Mucosa of stomach (tissue), 1 donor: Measurements from ENCODE around the gene ZDHHC11.
"Not testable (repeated sequence)": the region's sequence is repeated elsewhere in the genome, so short reads cannot be mapped to it uniquely, and the experiment has no call there.

Experiments
- H3K27me3 ChIP-seq: one replicate; pipeline ENCODE4 v1.7.0; 2013; ENCODE audit warnings: mild to moderate bottlenecking, low read length; ENCODE audit not compliant: control insufficient read depth, insufficient read depth
- H3K36me3 ChIP-seq: one replicate; pipeline ENCODE4 v1.7.0; 2013; ENCODE audit warnings: low read length; ENCODE audit not compliant: control insufficient read depth, insufficient read depth
- H3K4me1 ChIP-seq: one replicate; pipeline ENCODE4 v1.7.0; 2013; ENCODE audit warnings: mild to moderate bottlenecking, low read length; ENCODE audit not compliant: control insufficient read depth, insufficient read depth
- H3K4me3 ChIP-seq: one replicate; pipeline ENCODE4 v1.7.0; 2013; ENCODE audit warnings: low read length
- H3K9ac ChIP-seq: one replicate; pipeline ENCODE4 v1.7.0; 2013; ENCODE audit warnings: mild to moderate bottlenecking, low read length, moderate library complexity
- H3K9me3 ChIP-seq: one replicate; pipeline ENCODE4 v1.7.0; 2013; ENCODE audit warnings: mild to moderate bottlenecking, low read length, moderate library complexity; ENCODE audit not compliant: control insufficient read depth
- donor health status: Pancreatic carcinoma.

ZDHHC11 gene

GRCh38 chr5:780571-780970 is 70.2 kb downstream of the ZDHHC11 start:
- H3K36me3 ChIP-seq, H3K4me3 ChIP-seq, H3K27me3 ChIP-seq, H3K9ac ChIP-seq, H3K9me3 ChIP-seq, H3K4me1 ChIP-seq: not testable (repeated sequence)

DNA sequence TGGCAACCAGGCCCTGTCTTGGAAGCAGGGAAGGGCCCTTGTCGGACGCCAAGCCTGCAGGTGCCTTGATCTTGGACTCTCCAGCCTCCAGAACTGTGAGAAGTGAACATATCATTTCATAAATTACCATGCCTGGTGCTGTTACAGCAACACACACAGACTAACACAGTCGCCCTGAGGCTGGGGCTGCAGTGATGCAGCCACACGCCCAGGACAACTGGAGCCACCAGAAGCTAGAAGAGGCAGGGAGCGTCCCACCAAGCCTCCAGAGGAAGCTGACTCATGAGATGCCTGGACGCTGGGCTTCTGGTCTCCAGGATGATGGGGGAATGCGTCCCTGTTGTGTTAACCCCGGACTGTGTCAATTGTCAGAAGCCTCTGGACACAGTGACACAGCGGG is 71.8 kb downstream of the ZDHHC11 start:
- not testable (repeated sequence) for H3K4me1 ChIP-seq, H3K27me3 ChIP-seq, H3K9me3 ChIP-seq, H3K36me3 ChIP-seq, H3K4me3 ChIP-seq, H3K9ac ChIP-seq

DNA sequence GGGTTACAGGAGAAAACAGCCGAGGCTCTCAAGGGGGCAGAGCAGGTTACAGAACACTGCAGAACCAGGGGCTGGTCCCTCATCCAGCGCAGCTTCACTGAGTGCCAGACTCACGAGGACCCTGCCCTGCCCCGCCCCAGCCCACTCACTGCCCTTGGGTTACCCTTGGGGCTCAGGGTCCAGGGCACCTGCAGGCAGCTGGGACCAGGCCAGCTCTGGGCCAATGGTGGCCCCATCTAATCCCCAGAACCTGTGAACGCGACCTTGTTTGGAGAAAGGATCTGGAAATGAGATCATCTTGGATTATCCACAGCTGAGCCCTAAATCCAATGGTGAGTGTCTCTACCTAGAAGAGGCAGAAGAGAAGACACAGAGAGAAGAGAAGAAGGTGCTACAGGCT is 72.4 kb downstream of the ZDHHC11 start:
- not testable (repeated sequence) for H3K9me3 ChIP-seq, H3K9ac ChIP-seq, H3K36me3 ChIP-seq, H3K27me3 ChIP-seq, H3K4me1 ChIP-seq, H3K4me3 ChIP-seq

DNA sequence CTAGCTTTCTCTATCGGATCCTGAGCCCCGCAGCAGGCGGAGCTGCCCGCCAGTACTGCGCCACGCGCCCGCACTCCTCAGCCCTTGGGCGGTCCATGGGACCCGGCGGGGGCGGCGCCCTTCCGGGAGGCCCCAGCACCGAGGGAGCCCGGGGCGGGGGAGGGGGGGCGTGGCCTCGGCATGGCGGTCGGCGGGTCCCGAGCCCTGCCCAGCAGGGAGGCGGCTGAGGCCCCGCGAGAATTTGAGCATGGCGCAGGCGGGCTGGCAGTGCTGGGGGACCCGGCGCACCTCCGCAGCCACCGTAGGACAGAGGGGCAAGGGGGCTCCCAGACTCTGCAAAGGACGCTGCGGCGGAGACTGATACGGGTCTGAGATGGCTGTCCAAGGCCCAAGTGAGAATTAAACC is 73.0 kb downstream of the ZDHHC11 start:
- no peaks in the 10 kb centered on the region for H3K27me3 ChIP-seq
- no peaks in the 10 kb centered on the region for H3K9me3 ChIP-seq
- H3K4me3 ChIP-seq = no peak overlapping the region
- H3K36me3 ChIP-seq = no peaks in the 10 kb centered on the region
- no peak overlapping the region for H3K9ac ChIP-seq
- no peaks in the 10 kb centered on the region for H3K4me1 ChIP-seq

GRCh38 chr5:776862-777711 is 73.7 kb downstream of the ZDHHC11 start:
- H3K4me1 ChIP-seq = no peaks in the 10 kb centered on the region
- H3K36me3 ChIP-seq = no peaks in the 10 kb centered on the region
- H3K27me3 ChIP-seq = no peaks in the 10 kb centered on the region
- H3K9ac ChIP-seq = no peak overlapping the region
- no peaks in the 10 kb centered on the region for H3K9me3 ChIP-seq
- H3K4me3 ChIP-seq = no peak overlapping the region

DNA sequence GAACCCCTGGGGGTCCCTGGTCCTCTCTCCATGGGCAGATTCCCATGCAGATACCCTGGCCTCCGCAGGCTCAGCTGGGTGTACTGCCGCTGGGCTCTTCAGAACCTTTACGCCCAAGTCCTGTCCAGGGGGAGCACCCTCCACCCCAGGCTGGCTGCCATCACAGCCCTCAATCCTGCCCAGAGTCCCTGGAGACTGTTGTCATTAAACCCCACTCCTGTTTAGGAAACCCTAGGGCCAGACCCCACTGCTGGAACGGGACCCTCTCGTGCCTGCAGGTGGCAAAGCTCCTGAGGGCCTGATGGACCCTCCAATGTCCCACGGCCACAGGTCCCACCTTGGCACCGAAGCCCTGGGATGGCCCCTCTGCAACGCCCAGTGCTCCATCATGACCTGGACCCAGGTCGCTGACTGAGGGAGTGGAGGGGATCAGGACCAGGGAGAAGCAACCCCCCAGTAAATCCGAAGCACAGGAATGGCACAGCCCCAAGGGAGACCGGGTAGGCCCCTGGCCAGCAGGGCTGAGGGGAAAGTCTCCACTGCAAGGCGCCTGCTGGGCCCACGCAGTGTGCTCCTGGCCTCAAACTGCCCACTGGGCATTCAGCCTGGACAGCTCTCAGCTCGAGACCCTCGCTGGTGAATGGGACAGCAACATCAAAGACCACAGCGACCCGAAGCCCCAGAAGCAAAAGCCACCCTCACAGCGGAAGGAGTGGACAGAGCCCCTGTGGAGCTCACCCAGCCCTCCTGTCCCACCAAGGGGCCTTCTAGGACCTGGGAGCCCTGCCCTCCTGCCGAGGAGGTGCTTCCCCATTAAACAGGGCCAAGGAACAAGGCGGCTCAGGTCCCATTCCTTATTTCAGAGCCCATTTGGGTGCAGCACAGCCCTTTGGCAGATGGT is 74.6 kb downstream of the ZDHHC11 start:
- Histone ChIP-seq H3K27me3 (no peaks in the 10 kb centered on the region), H3K4me3 (no peak overlapping the region), H3K9me3 (no peaks in the 10 kb centered on the region), H3K9ac (no peak overlapping the region), H3K36me3 (no peaks in the 10 kb centered on the region), H3K4me1 (no peaks in the 10 kb centered on the region)

DNA sequence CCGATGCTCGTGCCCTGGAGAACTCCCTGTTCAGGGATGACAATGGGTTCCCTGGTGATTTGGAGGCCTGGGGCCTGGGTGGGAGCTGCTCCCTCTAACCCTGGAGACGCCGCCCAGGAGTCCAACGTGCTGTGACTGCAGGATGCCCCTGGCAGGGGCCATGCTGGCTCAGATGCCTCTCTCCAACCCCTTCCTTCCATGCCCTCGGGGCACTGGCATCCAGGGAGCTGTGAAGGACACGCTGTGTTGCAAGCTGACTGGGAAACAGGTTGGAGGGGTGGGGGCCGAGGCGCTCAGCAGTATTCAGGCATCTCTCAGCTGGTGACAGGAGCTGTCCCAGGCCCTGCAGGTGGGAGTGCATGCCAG is 75.2 kb downstream of the ZDHHC11 start:
- not testable (repeated sequence) for H3K4me3 ChIP-seq, H3K4me1 ChIP-seq, H3K9me3 ChIP-seq, H3K9ac ChIP-seq, H3K27me3 ChIP-seq, H3K36me3 ChIP-seq

GRCh38 chr5:774854-775505 is 75.8 kb downstream of the ZDHHC11 start:
- H3K36me3 ChIP-seq, H3K4me1 ChIP-seq, H3K27me3 ChIP-seq, H3K4me3 ChIP-seq, H3K9ac ChIP-seq, H3K9me3 ChIP-seq: not testable (repeated sequence)

GRCh38 chr5:774304-774703 is 76.5 kb downstream of the ZDHHC11 start:
- not testable (repeated sequence) for H3K9ac ChIP-seq, H3K4me3 ChIP-seq, H3K4me1 ChIP-seq, H3K9me3 ChIP-seq, H3K36me3 ChIP-seq, H3K27me3 ChIP-seq

- Histone ChIP-seq H3K9me3 (no peaks in the 10 kb centered on the region), H3K4me3 (no peak overlapping the region), H3K27me3 (no peaks in the 10 kb centered on the region), H3K36me3 (no peaks in the 10 kb centered on the region), H3K9ac (no peak overlapping the region), H3K4me1 (no peaks in the 10 kb centered on the region)
These were observed 77.1 kb downstream of the ZDHHC11 start for GRCh38 chr5:773517-774264.

DNA sequence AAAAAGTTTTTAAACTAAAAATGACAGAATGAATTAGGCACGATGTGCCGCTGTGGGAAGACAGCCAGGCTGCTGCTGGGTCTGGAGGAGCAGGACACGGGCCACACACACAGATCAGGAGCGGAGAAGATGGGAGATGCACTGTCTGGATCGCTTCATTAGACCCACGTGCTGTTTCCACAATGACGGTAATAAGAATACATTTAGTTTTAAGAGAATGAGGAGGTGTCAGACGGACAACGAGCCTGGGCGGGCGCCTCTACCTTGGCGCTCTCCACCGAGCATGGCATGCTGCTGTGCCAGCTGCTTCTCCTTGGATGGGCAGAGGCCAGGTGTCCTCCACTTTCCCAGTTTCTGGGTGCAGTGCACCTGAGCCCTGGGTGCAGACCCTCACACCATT is 77.9 kb downstream of the ZDHHC11 start:
- not testable (repeated sequence) for H3K36me3 ChIP-seq, H3K27me3 ChIP-seq, H3K4me1 ChIP-seq, H3K4me3 ChIP-seq, H3K9me3 ChIP-seq, H3K9ac ChIP-seq

- not testable (repeated sequence) for H3K9ac ChIP-seq, H3K9me3 ChIP-seq, H3K4me1 ChIP-seq, H3K4me3 ChIP-seq, H3K36me3 ChIP-seq, H3K27me3 ChIP-seq
These were observed 78.3 kb downstream of the ZDHHC11 start for GRCh38 chr5:772547-772890.
